K562 (cell line): ENCODE results near the gene CDH12. TPM values are rescaled to one million over a fixed set of nuclear protein-coding genes. Genes with fewer than 3 reads are reported as not detected.

ENCODE experiments used
- ATAC-seq: fragments of 200-7000 bp; cut with Tn5 transposase; 3 replicates; pipeline ENCODE4 v1.9.1; 2020; ENCODE audit warnings: moderate library complexity
- BruUV-seq: library from RNA; stranded (reverse); fragments of 400-500 nt; replicated peaks from 2 replicates; lab custom pipeline; 2021; lab: Mats Ljungman, UMichigan
- CTCF ChIA-PET: fragments of 300-600 bp; formaldehyde crosslinking; extraction: SDS; loops from one replicate; lab custom pipeline; 2021; ENCODE audit warnings: low intra/inter-chr PET ratio; lab: Yijun Ruan, JAX
- POLR2A ChIA-PET: fragments of 300-600, 350-650 bp; sonication (Branson Sonifier 250); formaldehyde crosslinking; extraction: SDS; loops from one replicate; lab custom pipeline; 2021; ENCODE audit warnings: antibody characterized with exemption, inconsistent platforms; lab: Yijun Ruan, JAX
- DNase-seq, 4 experiments: peaks; one replicate each; pipeline versions ENCODE4 v3.0.0 to v3.0.0-alpha.2; 2011 to 2018; ENCODE audit warnings: low spot score in 3 of 4, mixed read lengths in 3 of 4; ENCODE audit errors: extremely low read depth in 1 of 4
- FAIRE-seq: peaks from 2 replicates; lab custom pipeline; 2011; peaks lifted over from hg19 to GRCh38; lab: Jason Lieb, UNC
- H2AFZ ChIP-seq: 2 replicates; pipeline ENCODE4 v1.6.0; 2011; ENCODE audit warnings: low read depth, low read length, control low read depth, inconsistent platforms
- H3K27ac ChIP-seq: fragments of 200-600 bp; 3 replicates; pipeline ENCODE4 v1.8.0; 2011; ENCODE audit warnings: low read depth, mild to moderate bottlenecking, control low read depth, inconsistent platforms, low read length, moderate library complexity, mixed read lengths; ENCODE audit errors: extremely low read depth
- H3K27me3 ChIP-seq, 2 experiments: fragments of 300-600 bp in 1 of 2; 2 replicates in 1 of 2; 3 replicates in 1 of 2; pipeline versions ENCODE4 v1.6.0 to v1.8.0; 2011; ENCODE audit warnings: inconsistent platforms in 2 of 2, low read length in 2 of 2, mild to moderate bottlenecking in 1 of 2, mixed read lengths in 1 of 2, moderate library complexity in 1 of 2; ENCODE audit not compliant: control insufficient read depth in 2 of 2, insufficient read depth in 2 of 2
- H3K36me3 ChIP-seq: fragments of 300-600 bp; 3 replicates; pipeline ENCODE4 v1.8.0; 2011; ENCODE audit warnings: mild to moderate bottlenecking, low read length, inconsistent platforms; ENCODE audit not compliant: control insufficient read depth, insufficient read depth
- H3K4me1 ChIP-seq, 2 experiments: fragments of 200-600 bp in 1 of 2; replicated peaks in 1 of 2; 2 replicates in 1 of 2; 3 replicates in 1 of 2; pipeline versions ENCODE4 v1.5.1 to v1.8.0; 2011; ENCODE audit warnings: inconsistent platforms in 2 of 2, low read length in 2 of 2, mild to moderate bottlenecking in 1 of 2, mixed read lengths in 1 of 2, moderate library complexity in 1 of 2; ENCODE audit not compliant: control insufficient read depth in 2 of 2, insufficient read depth in 2 of 2
- H3K4me2 ChIP-seq: 2 replicates; pipeline ENCODE4 v1.6.1; 2011; ENCODE audit warnings: low read length, control low read depth, inconsistent platforms, mixed read lengths; ENCODE audit not compliant: insufficient read depth
- H3K4me3 ChIP-seq: fragments of 200-600 bp; sonication (generic), shearing (Covaris generic); 2 replicates; pipeline ENCODE4 v1.5.1; 2016; ENCODE audit warnings: control low read depth, inconsistent platforms
- H3K79me2 ChIP-seq: fragments of 200-600 bp; 3 replicates; pipeline ENCODE4 v1.8.0; 2011; ENCODE audit warnings: low read length, inconsistent platforms; ENCODE audit not compliant: control insufficient read depth, insufficient read depth
- H3K9ac ChIP-seq, 2 experiments: 2 replicates each; pipeline versions ENCODE4 v1.6.0 to v1.6.1; 2011; ENCODE audit warnings: low read depth in 2 of 2, low read length in 2 of 2, control low read depth in 1 of 2, inconsistent platforms in 1 of 2, mild to moderate bottlenecking in 1 of 2, mixed read lengths in 1 of 2; ENCODE audit not compliant: insufficient read depth in 1 of 2
- H3K9me1 ChIP-seq: one replicate; pipeline ENCODE4 v1.6.0; 2011; ENCODE audit warnings: inconsistent platforms, mild to moderate bottlenecking, low read length, moderate library complexity; ENCODE audit not compliant: control insufficient read depth, insufficient read depth
- H3K9me3 ChIP-seq: replicated peaks from 2 replicates; pipeline ENCODE4 v1.5.1; 2011; ENCODE audit warnings: low read depth, low read length, inconsistent platforms; ENCODE audit not compliant: control insufficient read depth, insufficient read depth
- H4K20me1 ChIP-seq: replicated peaks from 2 replicates; pipeline ENCODE4 v1.6.1; 2011; ENCODE audit warnings: low read length, inconsistent platforms, mixed read lengths; ENCODE audit not compliant: control insufficient read depth, insufficient read depth
- FIP1L1 ChIP-seq: fragments of 200-400 bp; formaldehyde crosslinking; IDR thresholded peaks from 2 replicates; pipeline ENCODE4 v1.6.1; 2018; ENCODE audit warnings: mild to moderate bottlenecking, low read depth, low read length; ENCODE audit not compliant: poor library complexity, severe bottlenecking
- GATA2 ChIP-seq: sonication (generic); formaldehyde crosslinking; IDR thresholded peaks from 2 replicates; pipeline ENCODE4 v1.4.0; 2020; ENCODE audit warnings: mild to moderate bottlenecking, missing genetic modification reagents
- GMEB1 ChIP-seq: fragments of 250-450 bp; sonication (Bioruptor Pico); IDR thresholded peaks from 2 replicates; pipeline ENCODE4 v1.4.0; 2020; ENCODE audit warnings: mild to moderate bottlenecking
- PCBP2 ChIP-seq: fragments of 200-400 bp; formaldehyde crosslinking; IDR thresholded peaks from 2 replicates; pipeline ENCODE4 v1.6.1; 2018; ENCODE audit warnings: low read length, low read depth, mild to moderate bottlenecking, moderate library complexity; ENCODE audit not compliant: poor library complexity, severe bottlenecking
- PKNOX1 ChIP-seq: fragments of 450-650 bp; IDR thresholded peaks from 2 replicates; pipeline ENCODE4 v1.6.1; 2016
- RNF2 ChIP-seq: sonication (generic); IDR thresholded peaks from 2 replicates; pipeline ENCODE4 v1.6.1; 2016
- TAF9B ChIP-seq: fragments of 450-650 bp; IDR thresholded peaks from 2 replicates; pipeline ENCODE4 v1.6.1; 2018; ENCODE audit warnings: mild to moderate bottlenecking; ENCODE audit not compliant: partially characterized antibody
- TCFL5 ChIP-seq: fragments of 250-450 bp; sonication (Bioruptor Pico); conservative IDR thresholded peaks from 2 replicates; pipeline ENCODE4 v1.6.1; 2021; ENCODE audit warnings: mild to moderate bottlenecking, moderate library complexity, matching md5 sums
- TFAM ChIP-seq: fragments of 250-450 bp; sonication (Bioruptor Pico); conservative IDR thresholded peaks from 2 replicates; pipeline ENCODE4 v1.5.0; 2021; ENCODE audit warnings: mild to moderate bottlenecking, moderate library complexity
- ZBTB11 ChIP-seq, 3 experiments: fragments of 200-800 bp in 1 of 3; fragments of 250-450 bp in 1 of 3; fragments of 450-650 bp in 1 of 3; sonication (Bioruptor Pico) in 1 of 3; sonication (Bioruptor generic) in 1 of 3; formaldehyde crosslinking in 1 of 3; IDR thresholded peaks; 2 replicates each; pipeline versions ENCODE4 v1.6.1 to v1.8.0; 2016 to 2022; ENCODE audit warnings: mild to moderate bottlenecking in 2 of 3, missing genetic modification characterization in 2 of 3, missing compliant biosample characterization in 1 of 3, moderate library complexity in 1 of 3
- WGBS: fragments of 100-300 bp; shearing (Covaris generic); methylation state at CpG from one replicate; pipeline ENCODE4 v1.1.6; 2016; ENCODE audit warnings: low coverage, mixed read lengths; ENCODE audit not compliant: insufficient coverage; ENCODE audit errors: missing lambda C conversion rate; 5-methylcytosine and 5-hydroxymethylcytosine counted together
- in situ Hi-C: fragments of 300-500 bp; cut with MboI; formaldehyde crosslinking; loops from 4 replicates; pipeline ENCODE4 v1.15.0; 2018; ENCODE audit warnings: inconsistent platforms, mixed read lengths
- intact Hi-C: fragments of 100-400 bp; cut with micrococcal nuclease; formaldehyde crosslinking; loops from 2 replicates; pipeline ENCODE4 v1.14.2; 2022
- polyA plus RNA-seq, 8 experiments: library from polyadenylated mRNA; depleted of rRNA in 4 of 8; stranded (reverse) in 5 of 8; unstranded in 3 of 8; fragments of >200 nt; fragmentation: Nextera tagmentation in 2 of 8; fragmentation: Illumina TruSeq in 1 of 8; extraction: Ambion mirVana in 2 of 8; extraction: Trizol in 1 of 8; gene quantifications; 2 replicates each; pipeline versions ENCODE4 v1.2.1 to v1.2.3, GENCODE V29; 2011 to 2014; ENCODE audit warnings: inconsistent platforms in 1 of 8, missing spikeins in 1 of 8
- total RNA-seq, 7 experiments: library from RNA; depleted of rRNA in 6 of 7; stranded (reverse); fragments of >200 nt in 6 of 7; fragmentation: Illumina TruSeq in 2 of 7; extraction: Trizol in 2 of 7; gene quantifications; 2 replicates each; pipeline versions ENCODE4 v1.2.1 to v1.2.3, GENCODE V29; 2011 to 2021; ENCODE audit warnings: low replicate concordance in 1 of 7

The CDH12 gene
- total and polyA plus RNA-seq, 9 of the 15 experiments (the other 6 are each of a cell fraction or from before 2014, with no cell fraction given): 0.03 to 1.7 (median 0.37) TPM

- Histone ChIP-seq H3K27me3 (no peaks in the 10 kb centered on the region), H3K4me3 (no peak overlapping the region), H3K9me1 (no peaks in the 10 kb centered on the region), H2AFZ (no peak overlapping the region), H3K9ac (no peak overlapping the region), H3K79me2 (no peaks in the 10 kb centered on the region), H3K4me2 (no peak overlapping the region), H3K27ac (no peak overlapping the region), H3K4me1 (no peaks in the 10 kb centered on the region), H4K20me1 (no peaks in the 10 kb centered on the region), H3K36me3 (no peaks in the 10 kb centered on the region), H3K9me3 (no peaks in the 10 kb centered on the region)
- ChIA-PET POLR2A (no interaction called here), CTCF (no interaction called here)
- no peak for FAIRE-seq
- no peak for ATAC-seq
- BruUV-seq: no TSS peak
- in situ Hi-C loops (no loop called here), intact Hi-C loops (no loop called here)
- TF ChIP-seq PKNOX1 (no peak), GATA2 (CRISPR knock-in tag) (no peak), PCBP2 (no peak), TAF9B (no peak), TFAM (CRISPR knock-in tag) (no peak)
- 0% methylated on average over 2 of the region's 2 CpGs for WGBS
- DNase-seq: no peak
These were observed 502.0 kb downstream of the CDH12 start for GRCh38 chr5:22351178-22351577.

- ATAC-seq: no peak
- intact Hi-C loops: no loop called here
- no peak for FAIRE-seq
- Histone ChIP-seq H3K27ac (no peak overlapping the region), H3K9me1 (no peaks in the 10 kb centered on the region), H3K27me3 (no peaks in the 10 kb centered on the region), H3K36me3 (no peaks in the 10 kb centered on the region), H3K79me2 (no peaks in the 10 kb centered on the region), H3K9ac (no peak overlapping the region), H3K4me1 (no peaks in the 10 kb centered on the region), H4K20me1 (no peaks in the 10 kb centered on the region), H2AFZ (no peak overlapping the region), H3K9me3 (no peaks in the 10 kb centered on the region), H3K4me2 (no peak overlapping the region), H3K4me3 (no peak overlapping the region)
- DNase-seq: no peak
- CTCF ChIA-PET: no interaction called here
- POLR2A ChIA-PET: interaction anchor here (0.7 kb wide), 1 partner anchor 33 kb away, joined by 3 read pairs; no protein-coding TSS in a partner anchor
- no TSS peak for BruUV-seq
- in situ Hi-C loops: no loop called here
- 0% methylated on average over 6 of the region's 6 CpGs for WGBS
- no peak for TF ChIP-seq ZBTB11 (CRISPR knock-in tag; IDR thresholded peaks at IDR 0.05)
- no peak for TF ChIP-seq TCFL5 (CRISPR knock-in tag)
- no peak for TF ChIP-seq RNF2
- no peak for TF ChIP-seq GMEB1 (CRISPR knock-in tag)
- no peak for TF ChIP-seq FIP1L1
These were observed 505.1 kb downstream of the CDH12 start for GRCh38 chr5:22348027-22348426.
